Omental fat pad (tissue), 4 donors: Measurements from ENCODE around the gene ELOF1. TPM values are rescaled to one million over a fixed set of nuclear protein-coding genes. Genes with fewer than 3 reads are reported as not detected.

Source experiments
- ATAC-seq: fragments of 150-250 bp; one replicate; pipeline ENCODE4 v1.9.1; 2016; ENCODE audit warnings: mild to moderate bottlenecking, moderate library complexity; ENCODE audit not compliant: low FRiP score
- DNase-seq: peaks from one replicate; pipeline ENCODE4 v3.0.0-alpha.2; 2019; ENCODE audit warnings: low spot score
- total RNA-seq, 4 donors: library from RNA; depleted of rRNA; stranded (reverse); fragments of >200 nt; gene quantifications; one replicate each; pipeline ENCODE4 v1.1.0, GENCODE V29; 2016
- TF ChIP-seq, protein P1 (sequence below), 3 donors: fragments of 450-650 bp; IDR thresholded peaks; one replicate each; pipeline ENCODE4 v1.5.1; 2016 to 2017; ENCODE audit warnings: antibody characterized with exemption in 3 of 3, mild to moderate bottlenecking in 3 of 3, moderate library complexity in 2 of 3

Gene ELOF1
- total RNA-seq, 4 donors from 2014 or later, result 32.0 to 39.8 (median 33.7) TPM

DNA sequence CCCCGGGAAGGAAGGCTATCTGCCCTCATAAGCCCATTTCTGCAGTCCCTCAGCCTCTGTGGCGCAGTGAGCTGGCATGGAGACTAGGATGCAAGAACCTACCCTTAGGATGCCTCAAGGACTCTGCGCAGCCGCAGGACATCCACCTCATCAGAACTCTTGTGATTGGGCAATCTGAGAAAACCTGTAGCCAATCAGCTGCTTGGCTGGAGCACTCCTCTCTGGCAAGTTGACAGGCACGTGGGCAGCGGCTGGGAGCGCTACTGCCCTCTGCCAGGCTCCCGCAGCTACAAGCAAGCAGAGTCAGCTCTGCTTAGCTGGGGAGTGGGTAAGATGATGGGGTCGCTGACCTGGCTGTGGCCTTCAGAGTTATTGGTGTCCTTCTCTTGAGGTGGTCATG is 28.6 kb downstream of the ELOF1 start:
- DNase-seq, result no peak
- ATAC-seq, result no peak

DNA sequence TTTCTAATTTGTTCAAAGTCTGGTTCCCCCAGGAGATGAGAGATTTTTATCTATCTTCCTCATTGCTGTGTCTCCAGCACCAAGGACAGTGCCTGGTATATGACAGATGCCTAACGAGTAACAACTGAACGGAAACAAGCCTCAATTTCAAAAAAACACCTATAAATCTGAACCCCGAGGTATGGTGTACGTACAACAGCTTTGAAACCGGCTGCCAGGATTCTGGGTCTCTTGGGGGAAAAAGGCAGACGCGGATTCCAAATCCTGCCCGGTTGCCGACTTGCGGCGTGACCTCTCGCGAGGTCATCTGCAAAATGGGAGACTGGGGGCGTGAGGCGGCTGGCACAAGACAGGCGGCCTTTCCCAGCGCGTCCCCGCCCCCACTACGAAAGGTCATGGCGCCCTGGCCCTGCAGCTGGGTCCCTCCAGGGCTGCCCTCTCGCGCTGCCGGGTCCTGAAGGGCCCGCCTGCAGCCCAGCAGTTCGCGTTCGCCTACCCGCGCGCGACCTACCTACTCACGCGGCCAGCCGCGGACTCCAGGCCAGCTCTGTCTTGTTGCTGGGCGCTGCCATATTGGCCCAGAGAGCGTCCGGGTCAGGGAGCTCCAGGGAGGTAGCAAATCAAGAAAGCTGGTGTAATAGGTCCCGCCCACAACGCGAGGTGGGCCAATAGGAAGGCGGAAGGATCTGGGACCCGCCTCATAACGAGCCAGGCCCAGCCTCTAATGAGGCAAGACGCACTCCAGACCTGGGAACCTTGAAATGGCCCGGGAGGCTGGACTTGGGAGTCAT is 30.3 kb downstream of the ELOF1 start, which contains the start of gene ECSIT:
Gene ECSIT, minus strand, starts transcription at position 584 of the 791 bp plus-strand sequence. CDS start 9,964 bp downstream, outside the sequence.
- TF ChIP-seq, protein P1, sequence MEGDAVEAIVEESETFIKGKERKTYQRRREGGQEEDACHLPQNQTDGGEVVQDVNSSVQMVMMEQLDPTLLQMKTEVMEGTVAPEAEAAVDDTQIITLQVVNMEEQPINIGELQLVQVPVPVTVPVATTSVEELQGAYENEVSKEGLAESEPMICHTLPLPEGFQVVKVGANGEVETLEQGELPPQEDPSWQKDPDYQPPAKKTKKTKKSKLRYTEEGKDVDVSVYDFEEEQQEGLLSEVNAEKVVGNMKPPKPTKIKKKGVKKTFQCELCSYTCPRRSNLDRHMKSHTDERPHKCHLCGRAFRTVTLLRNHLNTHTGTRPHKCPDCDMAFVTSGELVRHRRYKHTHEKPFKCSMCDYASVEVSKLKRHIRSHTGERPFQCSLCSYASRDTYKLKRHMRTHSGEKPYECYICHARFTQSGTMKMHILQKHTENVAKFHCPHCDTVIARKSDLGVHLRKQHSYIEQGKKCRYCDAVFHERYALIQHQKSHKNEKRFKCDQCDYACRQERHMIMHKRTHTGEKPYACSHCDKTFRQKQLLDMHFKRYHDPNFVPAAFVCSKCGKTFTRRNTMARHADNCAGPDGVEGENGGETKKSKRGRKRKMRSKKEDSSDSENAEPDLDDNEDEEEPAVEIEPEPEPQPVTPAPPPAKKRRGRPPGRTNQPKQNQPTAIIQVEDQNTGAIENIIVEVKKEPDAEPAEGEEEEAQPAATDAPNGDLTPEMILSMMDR (IDR thresholded peaks at IDR 0.05), result no peak
- DNase-seq (peak; percentile 95), ATAC-seq (peak; percentile 99)

More for the DNA sequence above, 28.6 kb downstream of the ELOF1 start:
- TF ChIP-seq, protein P1 (IDR thresholded peaks at IDR 0.05), result no peak

DNA sequence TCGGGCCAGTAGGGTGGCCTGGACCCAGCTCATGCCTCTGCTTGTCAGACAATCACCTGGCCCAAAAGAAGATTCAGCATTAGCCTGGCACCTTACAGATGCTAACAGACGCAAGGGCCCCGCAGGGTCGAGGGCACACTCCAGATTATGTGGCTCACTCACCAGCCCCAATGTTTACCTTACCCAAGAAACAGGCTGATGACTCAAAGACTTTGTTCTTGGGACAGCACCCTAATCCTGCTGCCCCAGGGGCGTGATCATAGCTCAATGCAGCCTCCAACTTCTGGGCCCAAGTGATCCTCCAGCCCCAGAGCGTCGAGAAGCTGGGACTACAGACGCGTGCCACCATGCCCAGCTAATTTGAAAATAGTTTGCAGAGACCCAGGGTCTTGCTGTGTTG is 39.9 kb downstream of the ELOF1 start:
- TF ChIP-seq, protein P1 (IDR thresholded peaks at IDR 0.05), result no peak
- no peak for ATAC-seq
- no peak for DNase-seq

DNA sequence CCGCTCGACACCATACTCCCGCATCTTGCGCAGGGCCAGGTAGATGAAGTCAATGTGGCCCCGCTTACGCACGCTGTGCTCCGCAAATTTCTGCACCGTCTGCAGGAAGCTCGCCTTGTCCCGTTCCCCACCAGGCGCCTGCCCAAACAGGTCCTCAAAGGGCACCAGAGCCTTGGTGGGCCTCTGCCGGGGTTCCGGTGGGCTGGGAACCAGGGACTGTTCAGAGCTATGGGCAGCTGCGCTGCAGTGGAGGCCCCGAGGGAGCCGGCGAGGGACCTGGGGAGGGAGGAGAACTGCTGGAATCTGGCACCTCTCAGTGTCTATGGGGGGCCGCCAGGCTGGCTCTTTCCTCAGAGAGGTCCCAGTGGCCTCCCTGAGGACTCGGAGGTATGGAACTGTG is 45.1 kb downstream of the ELOF1 start:
- TF ChIP-seq, protein P1 (IDR thresholded peaks at IDR 0.05), result no peak
- ATAC-seq, result no peak
- DNase-seq, result no peak

DNA sequence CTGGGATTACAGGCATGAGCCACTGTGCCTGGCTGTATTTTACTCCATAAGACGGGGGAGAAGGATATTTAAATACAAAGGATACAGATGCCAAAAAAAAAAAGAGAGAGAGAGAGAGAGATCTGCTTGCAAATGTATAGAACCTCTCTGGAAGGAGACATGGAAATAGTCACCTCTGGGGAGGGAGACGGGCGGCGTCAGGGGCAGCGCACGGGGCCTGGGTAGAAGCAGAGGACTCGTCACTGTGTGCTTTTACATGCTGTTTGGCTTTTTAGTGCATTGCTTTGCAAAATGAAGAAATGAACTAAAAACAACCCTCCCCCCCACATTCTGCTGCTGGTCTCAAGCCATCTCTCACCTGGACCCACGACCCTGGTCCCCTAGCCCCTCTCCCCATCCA is 48.6 kb downstream of the ELOF1 start:
- TF ChIP-seq, protein P1 (IDR thresholded peaks at IDR 0.05), result no peak
- DNase-seq (no peak), ATAC-seq (no peak)

DNA sequence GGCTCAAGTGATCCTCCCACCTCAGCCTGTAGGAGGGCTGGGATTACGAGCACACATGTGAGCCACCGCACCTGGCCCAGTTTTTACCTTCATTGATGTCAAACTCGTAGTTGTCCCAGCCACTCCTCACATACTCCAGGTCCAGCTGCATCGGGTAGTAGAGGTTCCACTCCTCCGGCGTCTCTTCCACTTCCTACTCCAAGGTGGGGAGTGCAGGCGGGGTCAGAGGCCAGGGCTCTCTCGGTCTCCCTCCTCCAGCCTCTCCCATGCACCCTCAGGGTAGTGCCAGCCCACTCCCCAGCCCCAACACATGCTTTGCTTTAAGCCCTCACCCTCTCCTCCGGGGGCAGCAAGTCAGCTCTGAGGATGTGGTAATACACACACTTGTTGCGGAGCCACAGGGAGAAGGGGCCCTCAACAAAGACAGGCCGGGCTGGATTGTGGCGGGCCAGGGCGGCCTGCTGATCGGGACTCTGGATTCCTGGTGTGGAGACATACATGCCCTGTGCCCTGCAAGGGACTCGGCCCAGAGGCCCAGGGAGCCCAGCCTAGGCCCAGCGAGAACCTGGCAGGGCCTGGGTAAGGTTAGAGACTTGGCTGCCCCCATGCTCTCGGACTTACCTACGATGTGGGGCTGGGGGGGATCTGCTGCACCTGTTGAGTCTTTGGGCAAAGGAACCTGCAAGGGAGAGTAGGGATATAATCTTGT is 51.5 kb downstream of the ELOF1 start:
- DNase-seq (no peak), ATAC-seq (no peak)
- TF ChIP-seq, protein P1 (IDR thresholded peaks at IDR 0.05), result no peak
